Measurements from ENCODE around the gene ORC5. TPM values are rescaled to one million over a fixed set of nuclear protein-coding genes. Genes with fewer than 3 reads are reported as not detected.

Gene ORC5
- total RNA-seq, 1 experiment from 2014 or later = 37.0 TPM

DNA sequence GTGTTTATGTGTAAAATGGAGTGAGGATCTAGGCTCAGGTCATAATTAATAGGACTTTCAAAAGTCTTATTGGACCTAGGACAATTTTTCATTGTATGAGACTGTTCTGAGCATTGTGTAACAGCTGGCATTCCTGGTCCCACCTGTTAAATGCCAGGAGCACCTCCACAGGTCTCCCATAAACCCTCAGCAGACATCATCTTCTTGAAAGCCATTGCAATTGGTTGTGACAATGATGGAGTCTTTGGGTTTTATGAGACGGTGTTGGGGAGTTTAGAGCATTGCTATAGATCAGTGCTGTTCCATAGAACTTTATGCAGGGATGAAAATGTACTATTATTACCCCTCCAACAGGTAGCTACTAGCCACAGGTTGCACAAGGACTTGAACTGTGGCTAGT is 108.9 kb downstream of the ORC5 start:
- H3K4me1 ChIP-seq = no peaks in the 10 kb centered on the region
- Mint-ChIP-seq H3K27me3 (ENCODE audit: insufficient read depth, unreplicated experiment) (no peaks in the 10 kb centered on the region), H3K27ac (ENCODE audit: unreplicated experiment) (no peak overlapping the region), H3K4me3 (ENCODE audit: unreplicated experiment) (no peak overlapping the region), H3K36me3 (ENCODE audit: insufficient read depth, unreplicated experiment) (no peaks in the 10 kb centered on the region), H3K9me3 (ENCODE audit: unreplicated experiment) (peaks cover 15% of the 10 kb centered on the region), H3K4me1 (ENCODE audit: low read depth, unreplicated experiment) (no peaks in the 10 kb centered on the region)
- H3K36me3 ChIP-seq (ENCODE audit: control insufficient read depth, insufficient read depth, low read length) = no peaks in the 10 kb centered on the region
- BruUV-seq (replicated peaks) = no TSS peak
- no peak overlapping the region for H3K4me3 ChIP-seq (ENCODE audit: low read depth, low read length)
- H3K9me3 ChIP-seq = no peaks in the 10 kb centered on the region
- TF ChIP-seq, protein P1, sequence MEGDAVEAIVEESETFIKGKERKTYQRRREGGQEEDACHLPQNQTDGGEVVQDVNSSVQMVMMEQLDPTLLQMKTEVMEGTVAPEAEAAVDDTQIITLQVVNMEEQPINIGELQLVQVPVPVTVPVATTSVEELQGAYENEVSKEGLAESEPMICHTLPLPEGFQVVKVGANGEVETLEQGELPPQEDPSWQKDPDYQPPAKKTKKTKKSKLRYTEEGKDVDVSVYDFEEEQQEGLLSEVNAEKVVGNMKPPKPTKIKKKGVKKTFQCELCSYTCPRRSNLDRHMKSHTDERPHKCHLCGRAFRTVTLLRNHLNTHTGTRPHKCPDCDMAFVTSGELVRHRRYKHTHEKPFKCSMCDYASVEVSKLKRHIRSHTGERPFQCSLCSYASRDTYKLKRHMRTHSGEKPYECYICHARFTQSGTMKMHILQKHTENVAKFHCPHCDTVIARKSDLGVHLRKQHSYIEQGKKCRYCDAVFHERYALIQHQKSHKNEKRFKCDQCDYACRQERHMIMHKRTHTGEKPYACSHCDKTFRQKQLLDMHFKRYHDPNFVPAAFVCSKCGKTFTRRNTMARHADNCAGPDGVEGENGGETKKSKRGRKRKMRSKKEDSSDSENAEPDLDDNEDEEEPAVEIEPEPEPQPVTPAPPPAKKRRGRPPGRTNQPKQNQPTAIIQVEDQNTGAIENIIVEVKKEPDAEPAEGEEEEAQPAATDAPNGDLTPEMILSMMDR (IDR thresholded peaks at IDR 0.05; ENCODE audit: insufficient read depth in 1 of 2, low read depth in 1 of 2, low read length in 1 of 2, severe bottlenecking in 1 of 2, unreplicated experiment in 1 of 2) = no peak
- ChIA-PET POLR2A (no interaction called here), CTCF (no interaction called here)
- intact Hi-C loops (cut with micrococcal nuclease; ENCODE audit: unreplicated experiment) = no loop called here
- no peaks in the 10 kb centered on the region for H3K27me3 ChIP-seq (replicated peaks; ENCODE audit: control insufficient read depth, insufficient read depth, low read length)
- no peak for DNase-seq

DNA sequence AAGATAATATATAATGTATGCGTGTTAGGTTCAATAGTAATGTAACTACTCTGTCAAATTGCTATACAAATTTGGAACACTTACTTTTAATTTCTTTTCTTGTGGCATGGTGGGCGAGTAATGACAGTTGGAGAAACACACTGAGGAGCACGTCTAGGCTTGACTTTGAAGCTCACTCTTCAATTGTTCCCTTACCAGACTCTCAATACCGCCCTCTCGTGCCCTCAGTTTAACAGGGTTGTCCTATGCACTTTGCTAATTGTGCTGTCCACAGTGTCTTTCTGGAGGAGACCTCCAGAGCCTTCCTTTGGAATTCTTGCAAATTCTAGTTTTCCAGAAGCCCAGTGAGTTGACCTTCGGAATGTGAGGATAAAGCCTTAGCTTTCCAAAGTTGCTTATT is 111.1 kb downstream of the ORC5 start:
- no peaks in the 10 kb centered on the region for H3K36me3 Mint-ChIP-seq (ENCODE audit: insufficient read depth, unreplicated experiment)
- Histone ChIP-seq H3K27me3 (replicated peaks; ENCODE audit: control insufficient read depth, insufficient read depth, low read length) (no peaks in the 10 kb centered on the region), H3K4me1 (no peaks in the 10 kb centered on the region), H3K9me3 (no peaks in the 10 kb centered on the region; the same call in 1 of the 2 replicates), H3K4me3 (ENCODE audit: low read depth, low read length) (no peak overlapping the region), H3K36me3 (ENCODE audit: control insufficient read depth, insufficient read depth, low read length) (no peaks in the 10 kb centered on the region)
- TF ChIP-seq, protein P1 (IDR thresholded peaks at IDR 0.05; ENCODE audit: insufficient read depth in 1 of 2, low read depth in 1 of 2, low read length in 1 of 2, severe bottlenecking in 1 of 2, unreplicated experiment in 1 of 2) = no peak
- peak in 1 of 2 experiments; percentile 8 for DNase-seq
- intact Hi-C loops (cut with micrococcal nuclease; ENCODE audit: unreplicated experiment) = no loop called here
- ChIA-PET CTCF (no interaction called here), POLR2A (no interaction called here)
- H3K27me3 Mint-ChIP-seq (ENCODE audit: insufficient read depth, unreplicated experiment) = no peaks in the 10 kb centered on the region
- H3K9me3 Mint-ChIP-seq (ENCODE audit: unreplicated experiment) = peaks cover 22% of the 10 kb centered on the region
- no peak overlapping the region for H3K27ac Mint-ChIP-seq (ENCODE audit: unreplicated experiment)
- no peak overlapping the region for H3K4me3 Mint-ChIP-seq (ENCODE audit: unreplicated experiment)
- H3K4me1 Mint-ChIP-seq (ENCODE audit: low read depth, unreplicated experiment) = no peaks in the 10 kb centered on the region
- no TSS peak for BruUV-seq (replicated peaks)

DNA sequence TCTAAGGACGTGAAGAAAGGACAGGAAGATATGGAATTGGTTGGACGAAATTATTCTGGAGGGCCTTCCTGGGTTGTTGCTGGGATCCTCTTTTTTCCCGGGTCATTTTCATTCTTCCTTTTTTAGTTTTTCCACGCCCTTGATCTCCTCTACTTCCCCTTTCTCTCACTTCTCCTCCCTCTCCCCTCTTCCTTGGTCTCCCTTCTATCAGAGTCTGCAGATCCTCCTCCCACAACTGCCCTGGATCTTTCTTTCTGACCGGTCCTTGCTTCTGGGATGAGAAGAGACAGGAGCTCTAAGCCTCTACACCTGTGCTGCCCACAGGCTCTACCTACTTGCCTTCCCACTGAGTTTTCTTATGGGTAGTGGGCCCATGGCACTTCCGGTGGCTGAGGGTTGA is 114.7 kb downstream of the ORC5 start:
- BruUV-seq (replicated peaks) = no TSS peak
- peaks cover 19% of the 10 kb centered on the region for H3K4me1 Mint-ChIP-seq (ENCODE audit: low read depth, unreplicated experiment)
- POLR2A ChIA-PET = no interaction called here
- no peak overlapping the region for H3K27ac Mint-ChIP-seq (ENCODE audit: unreplicated experiment)
- CTCF ChIA-PET = no interaction called here
- peaks cover 16% of the 10 kb centered on the region for H3K9me3 Mint-ChIP-seq (ENCODE audit: unreplicated experiment)
- TF ChIP-seq, protein P1 (IDR thresholded peaks at IDR 0.05; ENCODE audit: insufficient read depth in 1 of 2, low read depth in 1 of 2, low read length in 1 of 2, severe bottlenecking in 1 of 2, unreplicated experiment in 1 of 2) = no peak
- Histone ChIP-seq H3K4me1 (peaks cover 12% of the 10 kb centered on the region), H3K36me3 (ENCODE audit: control insufficient read depth, insufficient read depth, low read length) (no peaks in the 10 kb centered on the region), H3K4me3 (ENCODE audit: low read depth, low read length) (no peak overlapping the region), H3K27me3 (replicated peaks; ENCODE audit: control insufficient read depth, insufficient read depth, low read length) (no peaks in the 10 kb centered on the region), H3K9me3 (no peaks in the 10 kb centered on the region; the same call in 1 of the 2 replicates)
- no peak overlapping the region for H3K4me3 Mint-ChIP-seq (ENCODE audit: unreplicated experiment)
- no peaks in the 10 kb centered on the region for H3K27me3 Mint-ChIP-seq (ENCODE audit: insufficient read depth, unreplicated experiment)
- H3K36me3 Mint-ChIP-seq (ENCODE audit: insufficient read depth, unreplicated experiment) = no peaks in the 10 kb centered on the region
- intact Hi-C loops (cut with micrococcal nuclease; ENCODE audit: unreplicated experiment) = no loop called here
- DNase-seq = no peak
